ENCODE measurements around the gene HOXD10.

The HOXD10 gene

GRCh38 chr2:176115883-176116813 lies at the start of gene HOXD10:
TSS of gene HOXD10 (plus strand) at chr2:176116778. CDS start at chr2:176116834, 56 bp downstream.
- DNase-seq: no peak

DNA sequence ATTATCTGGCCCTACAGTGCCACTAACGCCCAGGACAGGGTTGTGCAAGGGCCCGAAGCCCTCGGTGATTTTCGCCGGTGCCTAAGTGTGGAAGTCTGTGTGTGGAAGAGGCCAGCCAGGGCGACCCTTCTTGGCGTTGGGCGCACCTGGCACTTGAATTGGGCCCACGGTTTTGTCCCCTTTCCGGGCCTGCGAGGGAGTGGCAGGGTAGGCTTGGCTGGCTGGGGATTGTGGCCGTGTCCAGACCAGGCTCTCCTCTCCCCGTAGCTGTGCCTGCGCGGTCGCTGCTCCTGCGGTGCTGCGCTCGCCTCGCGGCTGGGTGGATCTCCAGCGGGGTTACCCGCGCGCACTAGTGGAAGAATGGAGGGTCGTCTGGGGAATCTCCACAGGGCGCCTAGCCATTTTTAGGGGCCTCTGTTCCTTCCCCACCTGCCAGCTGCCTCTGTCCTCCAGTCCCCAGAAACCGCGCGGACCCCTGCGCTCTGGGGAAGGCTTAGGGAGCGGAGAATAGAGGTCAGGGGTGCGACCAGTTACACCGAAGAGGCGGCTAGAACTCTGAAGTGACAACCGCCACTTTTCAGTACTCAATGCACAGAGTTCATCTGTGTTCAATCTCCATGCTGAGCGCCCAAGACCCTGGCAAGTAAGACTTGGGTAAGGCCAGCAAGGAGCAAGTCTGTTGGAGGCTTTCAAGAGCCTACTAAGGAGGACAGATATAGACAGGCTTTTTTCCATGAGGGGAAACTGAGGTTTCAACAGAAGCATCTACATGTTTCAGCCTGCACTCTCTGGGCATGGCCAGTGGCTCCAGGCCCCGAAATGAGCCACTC lies 48.8 kb upstream of the HOXD10 start:
- DNase-seq: no peak

- DNase-seq: no peak
These were observed 48.2 kb upstream of the HOXD10 start for GRCh38 chr2:176068419-176068832.

- no peak for DNase-seq
These were observed 45.0 kb upstream of the HOXD10 start for GRCh38 chr2:176071330-176072291.

DNA sequence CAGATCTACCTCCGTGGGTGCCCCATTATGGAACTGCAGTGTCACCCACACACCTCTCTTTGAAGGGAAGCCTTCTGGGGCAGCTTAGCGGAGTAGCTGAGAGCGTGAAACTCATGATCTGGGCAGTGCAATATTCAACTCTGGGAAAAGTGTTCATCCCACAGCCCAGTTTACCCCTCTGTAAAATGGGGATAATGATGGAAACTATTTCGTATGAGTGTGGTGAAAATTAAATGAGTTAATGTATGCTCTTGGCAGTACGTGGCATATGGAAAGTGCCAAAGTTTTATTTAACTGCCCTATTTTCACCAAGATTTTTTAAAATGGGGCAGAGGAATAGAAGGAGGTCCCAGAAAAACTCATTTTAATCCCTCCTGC lies 44.3 kb upstream of the HOXD10 start:
- DNase-seq: no peak

DNA sequence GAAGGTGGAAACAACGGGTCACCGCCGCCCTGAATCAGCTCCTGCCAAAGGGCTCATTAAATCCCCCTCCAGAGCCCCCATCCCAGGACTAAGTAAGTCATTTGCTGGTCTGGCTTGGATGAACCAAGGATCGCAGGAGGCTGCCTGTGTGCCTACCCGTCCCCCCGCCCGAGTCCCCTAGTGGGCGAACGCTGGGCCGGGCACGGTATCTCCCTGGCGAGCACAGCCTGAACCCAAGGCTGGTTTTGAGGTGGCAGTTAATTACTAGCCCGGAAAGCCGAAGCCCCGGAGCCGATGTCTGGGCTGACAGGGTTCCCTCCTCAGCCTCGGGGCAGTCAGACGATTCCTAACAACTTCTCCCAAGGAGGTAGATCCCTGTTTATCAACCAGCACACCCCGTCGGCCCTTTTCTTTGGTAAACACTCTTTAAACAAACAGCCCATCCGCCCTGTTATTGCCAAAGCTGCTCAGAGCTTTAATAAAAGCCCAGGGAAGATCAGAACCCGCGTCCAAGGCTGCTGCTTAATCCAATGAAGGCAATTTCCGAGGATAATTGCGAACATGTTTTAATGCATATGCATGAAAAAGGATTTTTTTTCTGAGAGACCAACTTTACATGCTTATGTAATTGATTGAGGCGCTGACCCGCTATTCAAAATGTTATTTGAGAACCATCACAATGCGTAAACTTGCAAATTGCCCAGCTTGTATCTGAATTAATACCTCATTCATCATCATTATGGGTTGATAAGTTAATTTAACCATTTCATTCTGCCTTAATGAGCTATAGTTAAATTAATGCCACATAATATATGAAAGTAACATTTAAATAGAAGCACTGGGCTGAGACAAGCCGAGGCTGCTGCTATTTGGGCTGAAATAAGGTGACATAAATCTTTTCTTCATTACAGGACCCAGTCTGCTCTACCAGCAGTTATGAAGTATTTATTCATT lies 43.4 kb upstream of the HOXD10 start:
- DNase-seq: no peak

DNA sequence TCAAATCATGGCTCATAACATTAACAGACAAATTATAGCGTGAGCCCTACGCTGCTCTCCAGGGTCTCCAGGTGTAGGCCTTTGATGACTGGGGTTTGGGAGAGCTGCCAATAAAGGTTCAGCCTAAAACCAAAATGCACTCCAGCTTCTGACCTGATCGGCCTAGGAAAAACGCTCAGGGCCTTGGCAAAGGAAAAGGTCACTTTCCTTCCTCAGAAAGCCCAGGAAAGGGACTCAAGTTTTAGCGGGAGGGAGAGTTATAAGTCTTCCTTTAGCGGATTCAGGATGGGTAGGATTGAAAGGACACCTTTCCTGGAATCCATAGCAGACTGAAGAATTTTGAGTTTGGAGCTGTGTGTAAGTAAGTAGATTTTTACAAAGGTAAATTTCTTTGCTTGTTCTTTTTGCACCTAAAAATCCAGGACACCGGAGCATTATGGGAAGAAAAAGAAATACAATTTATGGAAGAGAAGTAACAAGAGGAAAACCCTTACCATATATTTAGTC lies 41.6 kb upstream of the HOXD10 start:
- DNase-seq: no peak

- no peak for DNase-seq
These were observed 41.1 kb upstream of the HOXD10 start for GRCh38 chr2:176075481-176075880.

GRCh38 chr2:176076063-176076462 lies 40.5 kb upstream of the HOXD10 start:
- DNase-seq: no peak

DNA sequence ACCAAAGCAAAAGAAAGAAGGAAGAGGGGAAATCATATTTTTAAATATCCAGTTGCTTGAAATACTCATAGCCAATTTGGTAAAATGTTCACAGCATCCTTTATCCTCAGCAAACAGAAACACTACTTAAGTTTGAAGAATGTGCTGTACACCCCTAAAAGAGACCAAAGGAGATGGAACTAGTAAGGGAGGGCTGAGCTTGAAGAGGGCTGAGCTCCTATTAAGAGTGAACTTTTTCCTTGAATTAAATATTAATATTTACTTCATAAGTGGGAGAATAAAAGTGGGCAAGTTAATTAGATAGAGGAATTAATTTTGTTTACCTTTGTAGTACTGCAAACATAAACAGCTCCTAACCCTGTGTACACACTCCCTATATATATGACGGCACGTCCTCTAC lies 39.8 kb upstream of the HOXD10 start:
- DNase-seq: no peak

DNA sequence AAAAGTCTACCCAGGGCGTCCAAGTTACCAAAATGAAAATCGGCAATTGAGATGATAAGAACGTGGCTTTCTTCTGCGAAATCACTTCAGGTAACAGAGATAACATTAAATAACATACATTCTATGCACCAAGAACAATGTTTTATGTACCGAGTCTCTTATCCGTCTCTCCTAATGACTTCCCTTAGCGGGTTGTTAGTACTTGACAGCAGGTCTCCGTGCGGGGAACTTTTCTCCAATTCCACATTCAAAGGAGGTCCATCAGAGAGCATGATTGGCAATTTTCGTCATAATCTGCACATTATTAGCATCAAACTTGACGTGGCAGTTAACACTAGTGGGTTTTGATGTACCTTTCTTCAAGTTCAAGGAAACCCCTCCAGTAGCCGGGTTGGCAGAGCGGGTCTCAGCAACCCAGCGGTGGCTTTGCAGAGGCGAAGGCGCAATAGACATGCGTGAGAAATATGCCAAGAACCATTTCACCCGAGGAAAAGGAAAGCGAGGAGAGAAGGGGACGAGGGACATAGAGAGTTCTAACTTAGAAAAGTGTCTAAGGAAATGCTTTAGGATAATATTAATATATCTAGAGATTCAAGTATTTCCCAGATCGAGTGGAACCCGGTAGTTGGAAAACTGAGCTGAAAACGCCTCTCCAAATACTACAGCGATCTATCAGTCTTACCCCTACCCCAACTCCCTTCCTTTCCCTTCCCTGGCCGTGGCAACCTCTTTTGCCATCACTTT lies 37.9 kb upstream of the HOXD10 start:
- no peak for DNase-seq

DNA sequence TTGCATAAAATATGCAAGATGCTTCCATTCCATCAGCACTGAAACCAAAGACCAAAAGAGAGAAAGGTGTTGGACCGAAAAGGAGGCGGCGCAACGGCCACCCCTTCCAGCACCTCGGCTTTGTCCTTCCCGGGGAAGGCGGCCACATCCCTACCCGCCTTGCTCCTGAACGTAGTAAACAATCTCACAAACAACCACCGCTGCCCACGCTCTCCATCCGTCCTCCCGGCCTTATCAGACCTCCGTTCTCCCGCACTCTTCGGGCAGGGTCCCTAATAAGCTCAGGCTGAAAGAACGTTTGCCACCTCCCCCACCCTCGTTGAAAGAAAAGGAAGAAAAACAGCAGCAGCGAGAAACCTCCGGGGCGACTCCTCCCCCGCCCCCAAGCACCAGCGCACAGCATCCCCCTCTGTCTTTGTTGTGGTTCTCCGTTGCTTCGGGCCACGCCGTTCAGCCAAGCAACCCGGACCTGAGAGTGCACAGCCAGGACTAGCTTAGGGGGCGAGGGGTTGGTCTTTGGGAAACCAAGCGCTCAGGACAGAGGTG lies 37.2 kb upstream of the HOXD10 start:
- DNase-seq: no peak

DNA sequence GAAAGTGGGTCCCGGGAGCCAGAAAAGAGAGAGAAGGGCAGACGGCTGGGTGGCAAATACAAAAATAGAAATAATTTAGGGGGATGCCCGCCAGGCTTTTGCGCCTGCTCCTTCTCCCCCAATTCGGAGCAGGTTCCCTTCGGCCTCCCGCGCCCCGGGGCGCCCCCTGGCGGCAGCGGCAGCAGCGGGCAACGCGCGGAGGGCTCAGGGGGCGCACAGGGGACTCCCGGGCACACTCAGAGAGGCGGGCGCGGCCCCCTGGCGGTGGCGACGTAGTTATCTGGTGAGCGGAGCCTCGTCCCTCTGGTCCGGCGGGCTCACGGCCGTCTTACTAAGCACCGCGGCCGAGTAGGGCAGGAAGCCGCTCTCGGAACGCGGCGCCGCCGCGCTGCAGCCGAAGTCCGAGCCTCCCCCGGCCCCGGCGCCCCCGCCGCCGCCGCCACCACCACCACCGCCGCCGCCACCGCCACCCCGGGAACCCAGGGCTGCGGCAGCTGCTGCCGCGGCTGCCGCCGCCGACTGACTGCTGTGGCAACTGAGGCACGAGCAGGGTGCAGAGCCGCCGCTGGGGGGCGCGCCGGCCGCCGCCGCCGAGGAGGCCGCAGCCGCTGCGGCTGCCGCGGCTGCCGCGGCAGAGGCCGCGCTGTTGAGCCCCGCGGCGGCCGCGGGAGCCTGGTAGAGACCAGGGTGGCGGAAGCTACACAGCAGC lies 36.6 kb upstream of the HOXD10 start:
- DNase-seq: no peak

DNA sequence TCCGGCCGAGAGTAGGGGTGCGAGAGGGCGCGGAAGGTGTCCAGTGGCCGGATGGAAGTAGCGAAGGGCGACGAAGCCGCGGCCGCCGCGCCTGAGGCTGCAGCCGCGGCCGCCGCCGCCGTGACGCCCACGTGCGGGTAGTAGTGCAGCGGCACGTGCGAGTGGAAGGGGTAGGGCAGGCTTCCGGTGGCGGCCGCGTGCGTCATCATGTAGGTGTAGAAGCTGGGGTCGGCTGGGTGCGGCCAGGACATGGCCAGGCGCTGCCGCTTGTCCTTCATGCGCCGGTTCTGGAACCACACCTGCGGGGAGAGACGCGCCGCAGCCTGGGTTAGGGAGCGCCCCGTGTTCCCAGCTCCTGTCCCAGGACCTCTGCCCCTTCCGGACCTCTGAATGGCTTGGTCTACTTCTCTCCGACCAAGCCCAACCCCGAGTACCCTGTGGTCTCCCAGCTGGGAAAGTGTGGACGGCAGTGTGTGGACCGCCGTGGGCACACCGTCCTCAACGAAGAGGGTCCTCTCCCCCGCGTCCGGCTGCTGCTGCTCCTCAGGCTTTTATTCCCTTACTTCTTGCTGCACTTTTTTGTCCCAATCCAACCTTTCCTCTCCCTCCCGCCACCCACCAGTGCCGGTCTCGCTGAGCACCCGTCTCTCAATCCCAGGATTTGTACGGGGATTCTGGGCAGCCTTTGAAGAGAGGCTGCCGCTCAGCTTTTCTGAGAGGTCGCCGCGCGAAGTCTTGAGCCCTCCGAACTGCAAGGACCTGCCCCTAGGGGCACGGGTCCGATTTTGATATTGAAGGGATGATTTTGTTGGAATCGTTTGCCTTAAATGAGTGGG lies 35.8 kb upstream of the HOXD10 start:
- DNase-seq: no peak

DNA sequence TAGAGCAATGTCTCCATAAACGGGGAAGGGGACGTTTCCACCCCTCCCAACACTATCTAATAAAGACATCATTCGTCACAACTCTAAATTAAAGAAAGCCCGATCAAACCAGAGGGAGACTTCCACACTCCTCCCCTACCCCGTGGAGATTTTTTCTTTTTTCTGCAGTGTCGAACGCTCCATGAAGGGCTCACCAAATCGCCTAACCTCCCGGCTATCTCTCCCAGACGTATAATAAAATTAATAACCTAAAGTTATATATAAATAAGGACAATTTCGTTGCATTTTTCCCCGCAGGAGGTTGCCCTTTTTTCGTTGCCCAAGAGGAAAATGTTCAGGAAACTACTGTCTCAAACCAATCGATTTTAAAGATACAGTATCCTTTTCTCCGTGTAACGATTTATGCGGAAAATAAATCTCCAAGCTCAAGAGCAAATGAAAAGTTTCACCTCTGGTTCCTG lies 35.2 kb upstream of the HOXD10 start:
- DNase-seq: no peak

GRCh38 chr2:176081837-176082524 lies 34.6 kb upstream of the HOXD10 start:
- no peak for DNase-seq

GRCh38 chr2:176082525-176082823 lies 34.1 kb upstream of the HOXD10 start:
- DNase-seq: no peak
